ENCODE results near the gene SYNGR3.

GRCh38 chr16:1953734-1954133 lies 36.0 kb upstream of the SYNGR3 start:
- TF ChIP-seq, protein P1, sequence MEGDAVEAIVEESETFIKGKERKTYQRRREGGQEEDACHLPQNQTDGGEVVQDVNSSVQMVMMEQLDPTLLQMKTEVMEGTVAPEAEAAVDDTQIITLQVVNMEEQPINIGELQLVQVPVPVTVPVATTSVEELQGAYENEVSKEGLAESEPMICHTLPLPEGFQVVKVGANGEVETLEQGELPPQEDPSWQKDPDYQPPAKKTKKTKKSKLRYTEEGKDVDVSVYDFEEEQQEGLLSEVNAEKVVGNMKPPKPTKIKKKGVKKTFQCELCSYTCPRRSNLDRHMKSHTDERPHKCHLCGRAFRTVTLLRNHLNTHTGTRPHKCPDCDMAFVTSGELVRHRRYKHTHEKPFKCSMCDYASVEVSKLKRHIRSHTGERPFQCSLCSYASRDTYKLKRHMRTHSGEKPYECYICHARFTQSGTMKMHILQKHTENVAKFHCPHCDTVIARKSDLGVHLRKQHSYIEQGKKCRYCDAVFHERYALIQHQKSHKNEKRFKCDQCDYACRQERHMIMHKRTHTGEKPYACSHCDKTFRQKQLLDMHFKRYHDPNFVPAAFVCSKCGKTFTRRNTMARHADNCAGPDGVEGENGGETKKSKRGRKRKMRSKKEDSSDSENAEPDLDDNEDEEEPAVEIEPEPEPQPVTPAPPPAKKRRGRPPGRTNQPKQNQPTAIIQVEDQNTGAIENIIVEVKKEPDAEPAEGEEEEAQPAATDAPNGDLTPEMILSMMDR (IDR thresholded peaks at IDR 0.05), result no peak
- TF ChIP-seq EHMT2 (IDR thresholded peaks at IDR 0.05; ENCODE audit: low read depth), result no peak
- TF ChIP-seq POLR2A (IDR thresholded peaks at IDR 0.05; ENCODE audit: low read length), result no peak
- no peak for TF ChIP-seq KDM1A (IDR thresholded peaks at IDR 0.05; ENCODE audit: low read depth)
- TF ChIP-seq ELK1 (IDR thresholded peaks at IDR 0.05; ENCODE audit: low read depth, low read length), result no peak
- TF ChIP-seq ZFP36 (IDR thresholded peaks at IDR 0.05; ENCODE audit: borderline replicate concordance, partially characterized antibody), result no peak
- TF ChIP-seq MAZ (IDR thresholded peaks at IDR 0.05; ENCODE audit: borderline replicate concordance, low read depth, low read length), result no peak
- no peak for TF ChIP-seq JUN (IDR thresholded peaks at IDR 0.05)
- no peak for TF ChIP-seq ESRRA (IDR thresholded peaks at IDR 0.05; ENCODE audit: borderline replicate concordance, low read length)

Data from A549 (cell line).